ENCODE results near the gene TENM4.

The TENM4 gene

GRCh38 chr11:78831571-78831970 lies 609.3 kb downstream of the TENM4 start:
- TF ChIP-seq FOXP2 (optimal IDR thresholded peaks at IDR 0.05; ENCODE audit: borderline replicate concordance, extremely low read depth, extremely low read length, insufficient read depth) (no peak), POLR2AphosphoS5 (IDR thresholded peaks at IDR 0.05; ENCODE audit: low read depth, low read length) (no peak), TAF1 (IDR thresholded peaks at IDR 0.05; ENCODE audit: borderline replicate concordance, insufficient read depth, low read length) (no peak), SIN3A (IDR thresholded peaks at IDR 0.05; ENCODE audit: borderline replicate concordance, insufficient read depth, low read length) (no peak)
- TF ChIP-seq, protein P1, sequence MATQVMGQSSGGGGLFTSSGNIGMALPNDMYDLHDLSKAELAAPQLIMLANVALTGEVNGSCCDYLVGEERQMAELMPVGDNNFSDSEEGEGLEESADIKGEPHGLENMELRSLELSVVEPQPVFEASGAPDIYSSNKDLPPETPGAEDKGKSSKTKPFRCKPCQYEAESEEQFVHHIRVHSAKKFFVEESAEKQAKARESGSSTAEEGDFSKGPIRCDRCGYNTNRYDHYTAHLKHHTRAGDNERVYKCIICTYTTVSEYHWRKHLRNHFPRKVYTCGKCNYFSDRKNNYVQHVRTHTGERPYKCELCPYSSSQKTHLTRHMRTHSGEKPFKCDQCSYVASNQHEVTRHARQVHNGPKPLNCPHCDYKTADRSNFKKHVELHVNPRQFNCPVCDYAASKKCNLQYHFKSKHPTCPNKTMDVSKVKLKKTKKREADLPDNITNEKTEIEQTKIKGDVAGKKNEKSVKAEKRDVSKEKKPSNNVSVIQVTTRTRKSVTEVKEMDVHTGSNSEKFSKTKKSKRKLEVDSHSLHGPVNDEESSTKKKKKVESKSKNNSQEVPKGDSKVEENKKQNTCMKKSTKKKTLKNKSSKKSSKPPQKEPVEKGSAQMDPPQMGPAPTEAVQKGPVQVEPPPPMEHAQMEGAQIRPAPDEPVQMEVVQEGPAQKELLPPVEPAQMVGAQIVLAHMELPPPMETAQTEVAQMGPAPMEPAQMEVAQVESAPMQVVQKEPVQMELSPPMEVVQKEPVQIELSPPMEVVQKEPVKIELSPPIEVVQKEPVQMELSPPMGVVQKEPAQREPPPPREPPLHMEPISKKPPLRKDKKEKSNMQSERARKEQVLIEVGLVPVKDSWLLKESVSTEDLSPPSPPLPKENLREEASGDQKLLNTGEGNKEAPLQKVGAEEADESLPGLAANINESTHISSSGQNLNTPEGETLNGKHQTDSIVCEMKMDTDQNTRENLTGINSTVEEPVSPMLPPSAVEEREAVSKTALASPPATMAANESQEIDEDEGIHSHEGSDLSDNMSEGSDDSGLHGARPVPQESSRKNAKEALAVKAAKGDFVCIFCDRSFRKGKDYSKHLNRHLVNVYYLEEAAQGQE (IDR thresholded peaks at IDR 0.05; ENCODE audit: insufficient read depth in 1 of 2, low read depth in 2 of 2, low read length in 2 of 2), result no peak

- TF ChIP-seq FOXP2 (optimal IDR thresholded peaks at IDR 0.05; ENCODE audit: borderline replicate concordance, extremely low read depth, extremely low read length, insufficient read depth) (no peak), SIN3A (IDR thresholded peaks at IDR 0.05; ENCODE audit: borderline replicate concordance, insufficient read depth, low read length) (no peak), TAF1 (IDR thresholded peaks at IDR 0.05; ENCODE audit: borderline replicate concordance, insufficient read depth, low read length) (no peak), POLR2AphosphoS5 (IDR thresholded peaks at IDR 0.05; ENCODE audit: low read depth, low read length) (no peak)
- TF ChIP-seq, protein P1 (IDR thresholded peaks at IDR 0.05; ENCODE audit: insufficient read depth in 1 of 2, low read depth in 2 of 2, low read length in 2 of 2), result no peak
Measured at GRCh38 chr11:78830277-78830819, 610.5 kb downstream of the TENM4 start.

DNA sequence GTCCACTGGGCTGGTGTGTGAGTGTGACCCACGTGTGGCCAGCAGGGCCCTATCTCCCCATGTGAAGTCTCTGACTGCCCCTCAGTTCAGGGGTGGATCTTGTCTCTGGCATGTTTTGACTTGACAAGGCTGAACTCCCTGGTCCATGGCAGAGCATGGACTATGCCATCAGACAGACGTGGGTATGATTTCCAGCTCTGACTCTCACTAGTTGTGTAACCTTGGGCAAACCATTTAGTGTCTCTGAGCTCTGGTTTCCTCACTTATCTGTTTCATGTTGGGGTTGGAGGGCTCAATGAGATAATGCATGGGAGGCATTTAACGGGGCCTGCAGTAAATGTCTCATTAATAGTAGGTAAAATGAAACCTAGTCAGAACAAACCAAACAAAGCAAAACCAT lies 611.7 kb downstream of the TENM4 start:
- no peak for TF ChIP-seq FOXP2 (optimal IDR thresholded peaks at IDR 0.05; ENCODE audit: borderline replicate concordance, extremely low read depth, extremely low read length, insufficient read depth)
- TF ChIP-seq TAF1 (IDR thresholded peaks at IDR 0.05; ENCODE audit: borderline replicate concordance, insufficient read depth, low read length), result no peak
- TF ChIP-seq SIN3A (IDR thresholded peaks at IDR 0.05; ENCODE audit: borderline replicate concordance, insufficient read depth, low read length), result no peak
- TF ChIP-seq, protein P1 (IDR thresholded peaks at IDR 0.05; ENCODE audit: insufficient read depth in 1 of 2, low read depth in 2 of 2, low read length in 2 of 2), result no peak
- TF ChIP-seq POLR2AphosphoS5 (IDR thresholded peaks at IDR 0.05; ENCODE audit: low read depth, low read length), result no peak

GRCh38 chr11:78828676-78829075 lies 612.2 kb downstream of the TENM4 start:
- no peak for TF ChIP-seq SIN3A (IDR thresholded peaks at IDR 0.05; ENCODE audit: borderline replicate concordance, insufficient read depth, low read length)
- TF ChIP-seq FOXP2 (optimal IDR thresholded peaks at IDR 0.05; ENCODE audit: borderline replicate concordance, extremely low read depth, extremely low read length, insufficient read depth), result no peak
- no peak for TF ChIP-seq TAF1 (IDR thresholded peaks at IDR 0.05; ENCODE audit: borderline replicate concordance, insufficient read depth, low read length)
- TF ChIP-seq POLR2AphosphoS5 (IDR thresholded peaks at IDR 0.05; ENCODE audit: low read depth, low read length), result no peak
- TF ChIP-seq, protein P1 (IDR thresholded peaks at IDR 0.05; ENCODE audit: insufficient read depth in 1 of 2, low read depth in 2 of 2, low read length in 2 of 2), result no peak
